ENCODE measurements around the gene MRAS.

DNA sequence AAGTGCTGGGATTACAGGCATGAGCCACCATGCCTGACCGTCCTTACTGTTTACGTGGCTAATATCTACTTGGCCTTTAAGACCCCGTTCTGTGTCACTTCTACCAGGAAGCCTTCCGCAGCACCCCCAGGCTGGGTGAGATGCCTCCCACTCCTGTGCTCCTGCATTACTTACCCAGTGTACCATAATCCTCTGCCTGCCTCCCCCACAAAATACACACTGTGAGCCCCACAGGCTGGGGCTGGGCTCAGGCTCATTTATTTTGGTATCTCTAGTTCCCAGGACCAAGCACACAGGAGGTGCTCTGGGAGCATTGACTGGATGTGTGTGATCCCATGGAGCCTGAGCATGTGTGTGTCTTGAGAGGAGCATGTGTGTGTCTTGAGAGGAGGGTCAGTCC, 14.9 kb downstream of the MRAS start:
- TF ChIP-seq, protein P1, sequence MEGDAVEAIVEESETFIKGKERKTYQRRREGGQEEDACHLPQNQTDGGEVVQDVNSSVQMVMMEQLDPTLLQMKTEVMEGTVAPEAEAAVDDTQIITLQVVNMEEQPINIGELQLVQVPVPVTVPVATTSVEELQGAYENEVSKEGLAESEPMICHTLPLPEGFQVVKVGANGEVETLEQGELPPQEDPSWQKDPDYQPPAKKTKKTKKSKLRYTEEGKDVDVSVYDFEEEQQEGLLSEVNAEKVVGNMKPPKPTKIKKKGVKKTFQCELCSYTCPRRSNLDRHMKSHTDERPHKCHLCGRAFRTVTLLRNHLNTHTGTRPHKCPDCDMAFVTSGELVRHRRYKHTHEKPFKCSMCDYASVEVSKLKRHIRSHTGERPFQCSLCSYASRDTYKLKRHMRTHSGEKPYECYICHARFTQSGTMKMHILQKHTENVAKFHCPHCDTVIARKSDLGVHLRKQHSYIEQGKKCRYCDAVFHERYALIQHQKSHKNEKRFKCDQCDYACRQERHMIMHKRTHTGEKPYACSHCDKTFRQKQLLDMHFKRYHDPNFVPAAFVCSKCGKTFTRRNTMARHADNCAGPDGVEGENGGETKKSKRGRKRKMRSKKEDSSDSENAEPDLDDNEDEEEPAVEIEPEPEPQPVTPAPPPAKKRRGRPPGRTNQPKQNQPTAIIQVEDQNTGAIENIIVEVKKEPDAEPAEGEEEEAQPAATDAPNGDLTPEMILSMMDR (IDR thresholded peaks at IDR 0.05), result no peak
- TF ChIP-seq POLR2A (IDR thresholded peaks at IDR 0.05), result no peak
